Right renal cortex interstitium (tissue), 3 donors: ENCODE data around the gene VSTM1. TPM values are rescaled to one million over a fixed set of nuclear protein-coding genes. Genes with fewer than 3 reads are reported as not detected.
"Not testable (repeated sequence)": the region's sequence is repeated elsewhere in the genome, so short reads cannot be mapped to it uniquely, and the experiment has no call there.

Experiments
- DNase-seq, 3 donors: peaks; one replicate each; pipeline ENCODE4 v3.0.0-alpha.2; 2013; ENCODE audit warnings: low read depth in 3 of 3, low spot score in 2 of 3
- polyA plus RNA-seq, 3 donors: library from polyadenylated mRNA; unstranded; fragments of 120-200 nt; gene quantifications; one replicate each; pipeline ENCODE4 v1.2.1, GENCODE V29; 2013; ENCODE audit not compliant: insufficient read length in 3 of 3

Gene VSTM1
- polyA plus RNA-seq, 3 donors = 0.23 to 0.42 TPM; not detected in 1

GRCh38 chr19:54074851-54075250 lies 11.2 kb upstream of the VSTM1 start:
- DNase-seq = no peak

- no peak for DNase-seq
Observed at GRCh38 chr19:54073829-54074228, 10.1 kb upstream of the VSTM1 start.

DNA sequence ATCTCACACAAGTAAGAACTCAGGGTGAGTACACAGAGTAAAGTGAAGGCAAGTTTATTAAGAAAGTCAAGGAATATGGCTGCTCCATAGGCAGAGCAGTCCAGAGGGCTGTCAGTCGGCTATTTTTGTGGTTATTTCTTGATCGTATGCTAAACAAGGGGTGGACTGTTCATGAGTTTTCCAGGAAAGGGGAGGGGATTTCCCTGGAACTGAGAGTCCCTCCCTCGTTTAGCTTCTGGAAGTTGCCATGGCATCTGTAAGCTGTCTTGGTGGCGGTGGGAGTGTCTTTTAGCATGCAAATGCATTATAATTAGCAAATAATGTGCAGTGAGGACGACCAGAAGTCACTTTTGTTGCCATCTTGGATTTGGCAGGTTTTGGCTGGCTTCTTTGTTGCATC lies 5.8 kb upstream of the VSTM1 start:
- DNase-seq = no peak

GRCh38 chr19:54062643-54063042 lies 1.1 kb downstream of the VSTM1 start:
- DNase-seq = no peak

- DNase-seq = no peak
Observed at GRCh38 chr19:54047616-54048015, 16.1 kb downstream of the VSTM1 start.

GRCh38 chr19:54045771-54046170 lies 17.9 kb downstream of the VSTM1 start:
- no peak for DNase-seq

DNA sequence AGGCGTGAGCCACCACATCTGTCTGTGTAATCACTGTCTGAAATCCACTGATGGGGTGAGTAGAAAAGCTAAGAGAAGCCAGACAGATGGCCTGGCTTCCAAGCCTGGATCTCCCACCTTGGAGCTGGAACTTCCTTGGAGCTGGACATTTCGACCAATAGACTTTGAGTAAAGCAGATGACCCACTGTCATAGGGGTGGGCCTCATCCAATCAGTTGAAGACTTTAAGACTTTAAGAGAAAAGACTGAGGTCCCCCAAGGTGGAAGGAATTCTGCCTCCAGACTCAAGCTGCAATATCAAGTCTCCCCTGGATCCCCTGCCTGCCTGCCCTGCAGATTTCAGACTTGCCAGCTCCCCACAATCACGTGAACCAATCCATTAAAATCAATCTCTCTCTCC lies 20.7 kb downstream of the VSTM1 start:
- no peak for DNase-seq

GRCh38 chr19:54041969-54042606 lies 21.6 kb downstream of the VSTM1 start:
- DNase-seq = no peak

DNA sequence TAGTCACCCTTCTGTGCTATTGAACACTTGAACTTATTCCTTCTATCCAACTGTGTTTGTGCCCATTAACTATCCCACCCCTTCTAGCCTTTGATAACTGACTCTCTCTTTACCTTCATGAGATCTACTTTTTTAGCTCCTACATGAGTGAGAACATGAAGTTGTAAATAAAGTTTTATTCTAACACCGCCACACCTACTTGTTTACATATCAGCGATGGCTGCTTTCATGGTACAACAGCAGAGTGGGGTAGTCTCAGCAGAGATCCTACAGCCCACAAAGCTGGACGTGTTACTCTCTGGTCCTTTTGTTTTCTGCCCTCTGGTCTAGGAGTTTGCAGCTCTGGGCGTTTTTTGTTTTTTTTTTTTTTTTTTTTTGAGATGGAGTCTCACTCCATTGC lies 23.7 kb downstream of the VSTM1 start:
- no peak for DNase-seq

DNA sequence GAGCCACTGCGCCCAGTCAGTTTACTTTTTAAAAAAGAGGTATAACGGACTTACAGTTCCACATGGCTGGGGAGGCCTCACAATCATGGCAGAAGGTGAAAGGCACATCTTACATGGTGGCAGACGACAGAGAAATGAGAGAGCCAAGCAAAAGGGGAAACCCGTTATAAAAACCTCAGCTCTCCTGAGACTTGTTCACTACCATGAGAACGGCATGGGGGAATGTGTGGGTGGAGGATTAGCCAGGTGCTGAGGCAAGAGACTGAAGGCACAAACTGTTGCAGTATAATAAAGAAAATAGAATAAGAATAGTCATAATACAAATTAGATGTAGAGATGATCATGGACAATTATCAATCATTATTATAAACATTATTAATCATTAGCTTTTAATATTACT lies 27.2 kb downstream of the VSTM1 start:
- DNase-seq = not testable (repeated sequence)

DNA sequence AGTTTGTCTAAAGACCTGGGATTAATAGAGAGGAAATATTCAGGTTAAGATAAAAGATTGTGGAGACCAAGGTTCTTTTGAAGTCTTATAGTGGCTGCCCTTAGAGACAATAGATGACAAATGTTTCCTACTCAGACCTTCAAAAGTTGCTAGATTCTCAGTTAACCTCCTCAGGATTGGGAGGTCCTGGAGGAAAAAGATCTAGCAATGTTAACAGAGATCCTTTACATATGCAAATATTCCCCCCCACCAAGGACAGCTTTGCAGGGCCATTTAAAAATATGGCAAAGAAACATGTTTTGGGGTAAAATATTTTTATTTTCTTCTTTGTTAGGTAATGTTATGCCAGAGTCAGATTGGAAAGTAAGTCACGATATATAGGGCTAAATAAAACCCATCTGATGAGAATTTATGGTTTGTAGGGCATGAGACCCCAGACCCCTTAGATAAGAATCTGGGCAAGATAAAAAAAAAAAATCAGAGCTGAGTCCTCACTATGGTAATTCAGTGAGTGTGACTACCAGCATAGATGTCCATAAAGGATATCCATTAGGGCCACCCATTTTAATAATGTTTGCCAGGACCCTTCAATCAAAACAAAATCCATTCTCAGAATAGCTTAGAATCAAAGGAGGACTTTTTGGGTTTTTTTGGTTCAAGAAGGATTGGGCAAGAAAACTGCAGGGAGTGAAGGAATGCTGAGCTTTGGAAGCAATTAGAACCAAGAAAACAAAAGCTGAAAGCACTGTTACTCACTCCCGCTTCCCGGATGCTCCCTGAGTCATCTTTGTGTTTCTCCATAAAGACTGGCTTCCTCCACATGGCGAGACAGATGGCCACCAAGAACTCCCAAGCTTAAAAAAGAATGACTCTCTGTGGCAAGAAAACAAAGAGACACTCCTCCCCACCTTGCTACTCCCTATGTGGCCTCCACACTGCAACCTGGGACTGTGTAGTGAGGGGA lies 28.2 kb downstream of the VSTM1 start:
- no peak for DNase-seq

GRCh38 chr19:54030895-54031586 lies 32.7 kb downstream of the VSTM1 start:
- no peak for DNase-seq

DNA sequence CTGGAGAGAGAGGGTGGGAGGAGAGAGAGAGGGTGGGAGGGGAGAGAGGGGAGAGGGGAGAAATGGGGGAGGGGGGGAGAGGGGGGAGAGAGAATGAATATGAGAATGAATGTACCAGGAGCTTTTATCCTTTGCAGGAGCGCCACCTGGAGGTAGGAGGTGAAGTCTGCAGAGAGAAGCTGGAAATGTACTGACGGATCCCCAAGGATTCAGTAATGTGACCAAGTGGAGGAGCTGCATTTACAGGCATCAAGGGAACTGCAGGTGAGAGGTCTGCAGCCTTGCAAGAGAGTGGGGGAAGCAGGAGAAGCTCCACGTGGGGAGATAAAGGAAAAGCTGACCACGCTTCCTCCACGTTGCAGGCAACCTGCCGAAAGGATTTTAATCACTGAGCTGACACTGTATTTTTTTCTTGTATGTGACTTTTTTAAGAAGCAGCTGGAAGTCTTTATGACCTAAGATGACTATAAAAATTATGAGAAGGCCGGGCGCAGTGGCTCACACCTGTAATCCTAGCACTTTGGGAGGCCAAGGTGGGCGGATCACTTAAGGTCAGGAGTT lies 33.7 kb downstream of the VSTM1 start:
- peak in 2 of 3 donors; percentile 18 to 25 for DNase-seq

- no peak for DNase-seq
Observed at GRCh38 chr19:54029301-54029700, 34.4 kb downstream of the VSTM1 start.

DNA sequence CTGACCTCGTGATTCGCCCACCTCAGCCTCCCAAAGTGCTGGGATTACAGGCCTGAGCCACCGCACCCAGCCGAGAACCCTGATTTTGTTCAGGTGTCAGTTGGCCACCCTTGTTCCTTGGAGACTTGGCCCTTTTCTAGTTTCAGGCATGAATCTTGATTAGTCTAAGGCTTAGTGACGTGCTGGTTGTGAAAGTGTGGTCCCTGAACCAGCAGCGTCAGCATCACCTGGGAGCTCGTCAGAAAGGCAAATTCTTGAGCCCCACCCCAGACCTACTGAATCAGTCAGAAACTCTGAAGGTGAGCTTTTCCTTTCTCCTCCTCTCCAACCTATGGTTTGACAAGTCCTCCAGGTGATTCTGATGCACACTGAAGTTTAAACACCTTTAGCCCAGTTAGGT lies 37.0 kb downstream of the VSTM1 start:
- no peak for DNase-seq

DNA sequence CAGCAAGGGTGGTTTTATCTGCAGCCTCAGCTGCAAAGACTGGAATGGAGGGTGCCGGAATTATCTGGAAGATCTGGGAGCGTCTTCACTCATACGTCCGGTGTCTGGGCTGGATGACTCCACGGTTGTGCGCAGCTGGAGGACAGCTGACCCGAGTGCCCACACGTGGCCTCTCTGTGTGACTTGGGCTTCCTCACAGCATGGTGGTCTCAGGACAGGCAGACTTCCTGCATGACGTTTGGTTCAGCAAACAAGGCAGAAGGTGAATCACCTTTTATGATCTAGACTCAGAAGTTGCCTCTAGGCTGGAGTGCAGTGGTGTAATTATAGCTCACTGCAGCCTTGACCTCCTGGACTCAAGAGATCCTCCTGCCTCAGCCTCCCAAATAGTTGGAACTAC lies 39.0 kb downstream of the VSTM1 start:
- no peak for DNase-seq

GRCh38 chr19:54023191-54023590 lies 40.5 kb downstream of the VSTM1 start:
- no peak for DNase-seq

GRCh38 chr19:54021932-54022331 lies 41.8 kb downstream of the VSTM1 start:
- DNase-seq = no peak

DNA sequence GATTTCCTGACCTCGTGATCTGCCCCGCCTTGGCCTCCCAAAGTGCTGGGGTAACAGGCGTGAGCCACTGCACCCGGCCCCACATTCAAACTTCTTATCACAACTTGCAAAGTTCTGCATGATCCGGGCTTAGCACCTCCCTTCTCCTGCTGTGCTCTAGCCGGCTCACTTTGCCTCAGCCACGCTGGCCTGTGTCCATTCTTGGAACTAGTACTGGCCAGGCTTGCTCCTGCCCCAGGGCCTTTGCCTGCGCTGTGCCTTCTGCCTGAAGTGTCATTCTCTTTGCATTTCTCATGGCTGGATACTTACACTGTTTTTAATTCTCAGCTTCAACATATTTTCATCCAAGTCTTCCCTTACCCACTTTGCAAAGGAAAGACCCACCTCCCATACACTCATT lies 42.3 kb downstream of the VSTM1 start:
- DNase-seq = no peak

- DNase-seq = no peak
Observed at GRCh38 chr19:54017261-54017660, 46.4 kb downstream of the VSTM1 start.

GRCh38 chr19:54014920-54015560 lies 48.7 kb downstream of the VSTM1 start:
- DNase-seq = no peak
